ENCODE data around the gene VSIG10L. TPM values are rescaled to one million over a fixed set of nuclear protein-coding genes. Genes with fewer than 3 reads are reported as not detected.

Gene VSIG10L
- total RNA-seq, 1 experiment from 2014 or later: 3.3 TPM

DNA sequence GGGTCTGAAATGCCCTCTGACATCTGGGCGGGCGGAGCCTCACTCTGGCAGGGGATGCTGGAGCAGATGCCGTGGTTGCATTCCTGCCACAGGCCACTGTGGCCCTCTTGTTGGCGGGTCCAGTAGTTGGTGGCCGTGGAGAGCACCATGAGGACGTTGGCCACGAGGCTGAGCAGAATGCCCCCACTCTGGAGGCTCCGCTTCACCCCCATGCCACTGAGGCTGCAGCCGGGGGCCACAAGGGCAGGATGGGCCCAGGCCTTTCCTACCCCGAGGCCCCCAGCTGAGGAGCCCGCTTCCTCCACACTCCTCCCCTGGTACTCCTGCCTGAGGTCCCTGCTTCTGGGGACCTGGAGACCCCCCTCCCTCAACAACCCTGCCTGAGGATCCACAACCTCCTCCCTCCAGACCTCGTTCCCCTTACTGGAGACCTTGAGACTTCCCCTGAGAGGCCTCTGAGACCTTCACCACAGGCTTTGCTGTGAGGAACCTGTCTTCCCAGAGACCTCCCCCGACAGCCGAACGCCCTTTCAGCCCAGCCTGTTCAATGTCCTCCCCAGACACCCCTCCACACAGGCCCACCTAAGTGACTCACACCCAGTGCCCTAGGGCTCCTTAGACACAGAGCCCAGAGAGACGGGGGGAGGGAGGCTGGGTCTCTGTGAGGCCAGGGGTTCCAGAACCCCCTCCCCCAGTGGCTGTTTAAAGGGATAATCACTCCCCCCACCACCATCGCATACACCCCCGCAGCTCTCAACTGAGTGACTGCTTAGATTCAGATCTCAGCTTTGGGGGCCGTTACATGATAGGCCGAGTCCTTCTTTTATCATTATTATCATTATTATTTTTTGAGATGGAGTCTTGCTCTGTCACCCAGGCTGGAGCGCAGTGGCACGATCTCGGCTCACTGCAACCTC is 26.7 kb upstream of the VSIG10L start, which contains the start of gene CLDND2:
Gene CLDND2 (minus strand): TSS at position 638 of the 917 bp plus-strand sequence. CDS start 426 bp downstream, at position 212.
- Histone ChIP-seq H3K27me3 (ENCODE audit: control insufficient read depth, insufficient read depth, low read length) (no peaks in the 10 kb centered on the region), H3K9me3 (ENCODE audit: control insufficient read depth, insufficient read depth, low read depth, low read length) (no peaks in the 10 kb centered on the region), H3K4me3 (ENCODE audit: low read depth in 2 of 2, low read length in 2 of 2) (peak within 1 kb of the TSS; percentile 62 to 77), H3K36me3 (ENCODE audit: control insufficient read depth, insufficient read depth, low read length) (peaks cover 8% of the 10 kb centered on the region; the same call in 1 of the 2 replicates), H3K4me1 (ENCODE audit: control insufficient read depth, insufficient read depth, low read length) (peaks cover 13% of the 10 kb centered on the region), H3K27ac (ENCODE audit: low read length) (peak within 1 kb of the TSS; percentile 59)
- TF ChIP-seq SIN3A (IDR thresholded peaks at IDR 0.05; ENCODE audit: borderline replicate concordance, insufficient read depth, low read depth, low read length) (no peak), TCF7L2 (IDR thresholded peaks at IDR 0.05; ENCODE audit: low read depth, low read length) (no peak), POLR2AphosphoS5 (IDR thresholded peaks at IDR 0.05; ENCODE audit: low read depth, low read length) (no peak)
- TF ChIP-seq, protein P1, sequence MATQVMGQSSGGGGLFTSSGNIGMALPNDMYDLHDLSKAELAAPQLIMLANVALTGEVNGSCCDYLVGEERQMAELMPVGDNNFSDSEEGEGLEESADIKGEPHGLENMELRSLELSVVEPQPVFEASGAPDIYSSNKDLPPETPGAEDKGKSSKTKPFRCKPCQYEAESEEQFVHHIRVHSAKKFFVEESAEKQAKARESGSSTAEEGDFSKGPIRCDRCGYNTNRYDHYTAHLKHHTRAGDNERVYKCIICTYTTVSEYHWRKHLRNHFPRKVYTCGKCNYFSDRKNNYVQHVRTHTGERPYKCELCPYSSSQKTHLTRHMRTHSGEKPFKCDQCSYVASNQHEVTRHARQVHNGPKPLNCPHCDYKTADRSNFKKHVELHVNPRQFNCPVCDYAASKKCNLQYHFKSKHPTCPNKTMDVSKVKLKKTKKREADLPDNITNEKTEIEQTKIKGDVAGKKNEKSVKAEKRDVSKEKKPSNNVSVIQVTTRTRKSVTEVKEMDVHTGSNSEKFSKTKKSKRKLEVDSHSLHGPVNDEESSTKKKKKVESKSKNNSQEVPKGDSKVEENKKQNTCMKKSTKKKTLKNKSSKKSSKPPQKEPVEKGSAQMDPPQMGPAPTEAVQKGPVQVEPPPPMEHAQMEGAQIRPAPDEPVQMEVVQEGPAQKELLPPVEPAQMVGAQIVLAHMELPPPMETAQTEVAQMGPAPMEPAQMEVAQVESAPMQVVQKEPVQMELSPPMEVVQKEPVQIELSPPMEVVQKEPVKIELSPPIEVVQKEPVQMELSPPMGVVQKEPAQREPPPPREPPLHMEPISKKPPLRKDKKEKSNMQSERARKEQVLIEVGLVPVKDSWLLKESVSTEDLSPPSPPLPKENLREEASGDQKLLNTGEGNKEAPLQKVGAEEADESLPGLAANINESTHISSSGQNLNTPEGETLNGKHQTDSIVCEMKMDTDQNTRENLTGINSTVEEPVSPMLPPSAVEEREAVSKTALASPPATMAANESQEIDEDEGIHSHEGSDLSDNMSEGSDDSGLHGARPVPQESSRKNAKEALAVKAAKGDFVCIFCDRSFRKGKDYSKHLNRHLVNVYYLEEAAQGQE (IDR thresholded peaks at IDR 0.05; ENCODE audit: insufficient read depth in 1 of 2, low read depth in 2 of 2, low read length in 1 of 2): no peak
- TF ChIP-seq, protein P2, sequence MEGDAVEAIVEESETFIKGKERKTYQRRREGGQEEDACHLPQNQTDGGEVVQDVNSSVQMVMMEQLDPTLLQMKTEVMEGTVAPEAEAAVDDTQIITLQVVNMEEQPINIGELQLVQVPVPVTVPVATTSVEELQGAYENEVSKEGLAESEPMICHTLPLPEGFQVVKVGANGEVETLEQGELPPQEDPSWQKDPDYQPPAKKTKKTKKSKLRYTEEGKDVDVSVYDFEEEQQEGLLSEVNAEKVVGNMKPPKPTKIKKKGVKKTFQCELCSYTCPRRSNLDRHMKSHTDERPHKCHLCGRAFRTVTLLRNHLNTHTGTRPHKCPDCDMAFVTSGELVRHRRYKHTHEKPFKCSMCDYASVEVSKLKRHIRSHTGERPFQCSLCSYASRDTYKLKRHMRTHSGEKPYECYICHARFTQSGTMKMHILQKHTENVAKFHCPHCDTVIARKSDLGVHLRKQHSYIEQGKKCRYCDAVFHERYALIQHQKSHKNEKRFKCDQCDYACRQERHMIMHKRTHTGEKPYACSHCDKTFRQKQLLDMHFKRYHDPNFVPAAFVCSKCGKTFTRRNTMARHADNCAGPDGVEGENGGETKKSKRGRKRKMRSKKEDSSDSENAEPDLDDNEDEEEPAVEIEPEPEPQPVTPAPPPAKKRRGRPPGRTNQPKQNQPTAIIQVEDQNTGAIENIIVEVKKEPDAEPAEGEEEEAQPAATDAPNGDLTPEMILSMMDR (IDR thresholded peaks at IDR 0.05): no peak
- no TSS peak for BruUV-seq (replicated peaks)
- in situ Hi-C loops (cut with HindIII; ENCODE audit: low pct_unique_long_range_greater_than_20kb, low sequenced_read_pairs) (no loop called here), intact Hi-C loops (cut with micrococcal nuclease; ENCODE audit: unreplicated experiment) (no loop called here)
- ATAC-seq (no peak), DNase-seq (ENCODE audit: low read depth, low spot score) (no peak)
- ChIA-PET CTCF (interaction anchor here (0.6 kb wide), 1 partner anchor 184 kb away, joined by 5 read pairs; no protein-coding TSS in a partner anchor), POLR2A (no interaction called here)

DNA sequence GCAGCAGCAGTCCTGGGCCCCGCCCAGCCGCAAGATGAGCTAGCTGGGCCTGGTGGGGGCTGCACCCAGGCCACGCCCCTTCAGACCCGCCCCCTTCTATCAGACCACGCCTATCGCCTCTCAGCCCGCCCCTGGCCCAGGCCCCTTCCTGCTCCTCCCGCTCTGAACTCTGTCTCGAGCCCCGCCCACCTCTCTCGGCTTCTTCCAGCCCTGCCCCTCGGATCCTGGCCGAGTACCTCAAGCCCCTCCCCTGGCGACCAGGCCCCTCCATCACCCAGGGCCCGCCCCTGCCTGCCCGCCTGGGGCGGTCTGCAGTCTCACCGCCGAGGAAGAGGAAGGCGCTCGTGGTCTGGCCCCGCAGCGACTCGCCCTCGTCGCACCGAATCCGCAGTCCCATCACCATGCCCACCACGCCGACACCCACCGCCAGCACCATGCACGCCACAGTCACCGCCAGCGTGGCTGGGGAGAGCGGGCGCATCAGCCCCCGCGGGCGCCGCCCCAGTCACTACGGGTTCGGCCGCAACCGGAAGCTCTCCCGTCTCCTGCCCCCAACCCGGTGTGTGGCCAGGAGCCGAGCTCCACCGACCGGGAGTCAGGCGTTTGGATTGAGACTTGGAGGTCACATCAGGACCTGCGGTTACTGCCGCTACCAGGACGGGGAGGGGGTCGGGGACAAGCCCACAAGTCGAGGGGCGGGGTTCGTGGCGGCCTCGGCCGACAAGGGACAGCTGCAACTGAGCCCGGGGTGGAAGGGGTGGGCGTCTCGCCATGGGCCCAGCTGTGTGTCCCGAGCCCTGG is 25.8 kb upstream of the VSIG10L start:
- Histone ChIP-seq H3K27ac (ENCODE audit: low read length) (peak overlapping the region; percentile 89), H3K27me3 (ENCODE audit: control insufficient read depth, insufficient read depth, low read length) (no peaks in the 10 kb centered on the region), H3K4me3 (ENCODE audit: low read depth in 2 of 2, low read length in 2 of 2) (peak overlapping the region; percentile 77 to 81), H3K9me3 (ENCODE audit: control insufficient read depth, insufficient read depth, low read depth, low read length) (no peaks in the 10 kb centered on the region), H3K36me3 (ENCODE audit: control insufficient read depth, insufficient read depth, low read length) (peaks cover 8% of the 10 kb centered on the region; the same call in 1 of the 2 replicates), H3K4me1 (ENCODE audit: control insufficient read depth, insufficient read depth, low read length) (peaks cover 13% of the 10 kb centered on the region)
- ATAC-seq: peak; percentile 87
- TF ChIP-seq POLR2AphosphoS5 (IDR thresholded peaks at IDR 0.05; ENCODE audit: low read depth, low read length) (peak; percentile 58; the same call in 1 of the 2 replicates), TCF7L2 (IDR thresholded peaks at IDR 0.05; ENCODE audit: low read depth, low read length) (no peak)
- peak; percentile 63 for DNase-seq (ENCODE audit: low read depth, low spot score)
- POLR2A ChIA-PET: no interaction called here
- in situ Hi-C loops (cut with HindIII; ENCODE audit: low pct_unique_long_range_greater_than_20kb, low sequenced_read_pairs): no loop called here
- CTCF ChIA-PET: interaction anchor here (0.6 kb wide), 1 partner anchor 185 kb away, joined by 5 read pairs; no protein-coding TSS in a partner anchor
- BruUV-seq (replicated peaks): no TSS peak
- intact Hi-C loops (cut with micrococcal nuclease; ENCODE audit: unreplicated experiment): no loop called here

All from Panc1 (cell line).